HFFc6 (cell line): ENCODE results near the gene CLEC18A. TPM values are rescaled to one million over a fixed set of nuclear protein-coding genes. Genes with fewer than 3 reads are reported as not detected.
"Not testable (repeated sequence)": the region's sequence is repeated elsewhere in the genome, so short reads cannot be mapped to it uniquely, and the experiment has no call there.

Experiments
- DNase-seq: peaks from one replicate; pipeline ENCODE4 v3.0.0-alpha.2; 2018
- H3K27ac Mint-ChIP-seq: 2 replicates; pipeline ENCODE4 v1.8.0; 2020; ENCODE audit warnings: mild to moderate bottlenecking, mixed read lengths
- H3K27me3 Mint-ChIP-seq: 2 replicates; pipeline ENCODE4 v1.8.0; 2021; ENCODE audit warnings: mild to moderate bottlenecking, moderate library complexity, mixed read lengths; ENCODE audit not compliant: insufficient read depth
- H3K36me3 Mint-ChIP-seq: 2 replicates; pipeline ENCODE4 v1.8.0; 2021; ENCODE audit warnings: low read depth, mixed read lengths
- H3K4me1 Mint-ChIP-seq: 2 replicates; pipeline ENCODE4 v1.8.0; 2020; ENCODE audit warnings: low read depth, mixed read lengths
- H3K4me3 Mint-ChIP-seq: 2 replicates; pipeline ENCODE4 v1.8.0; 2020; ENCODE audit warnings: mild to moderate bottlenecking, moderate library complexity, mixed read lengths
- H3K9me3 Mint-ChIP-seq: 2 replicates; pipeline ENCODE4 v1.8.0; 2020; ENCODE audit warnings: mild to moderate bottlenecking, mixed read lengths
- CTCF ChIP-seq: fragments of 200-600 bp; sonication (generic); IDR thresholded peaks from 2 replicates; pipeline ENCODE4 v1.5.0; 2021; ENCODE audit warnings: antibody characterized with exemption, mild to moderate bottlenecking
- long read RNA-seq: library from polyadenylated mRNA; unstranded; transcript quantifications from one replicate; pipeline ENCODE4 v2.0.0, GENCODE V29; 2019
- total RNA-seq, 6 experiments: library from RNA; stranded (reverse); fragmentation: NEBNext Ultra II Directional; extraction: Animal tissue kit (Norgen Biotek cat#: 25700); gene quantifications; 2 replicates in 1 of 6; 3 replicates in 5 of 6; pipeline ENCODE4 v1.2.3, GENCODE V29; 2021

Gene CLEC18A
- under 1 TPM in 2 of 6 experiments, not detected in 4; 0.14 TPM for total RNA-seq
- long read RNA-seq = 0 reads

GRCh38 chr16:69951017-69951671 lies at the start of gene CLEC18A:
CLEC18A (plus strand) TSS chr16:69951334; CDS start chr16:69951367, 33 bp downstream.
- H3K27me3 Mint-ChIP-seq, H3K36me3 Mint-ChIP-seq, H3K27ac Mint-ChIP-seq, H3K9me3 Mint-ChIP-seq, H3K4me3 Mint-ChIP-seq, H3K4me1 Mint-ChIP-seq, DNase-seq: not testable (repeated sequence)

GRCh38 chr16:69903865-69904415 lies 47.2 kb upstream of the CLEC18A start:
- Mint-ChIP-seq H3K4me1 (peaks cover 50% of the 10 kb centered on the region), H3K27me3 (no peaks in the 10 kb centered on the region), H3K27ac (no peak overlapping the region), H3K9me3 (no peaks in the 10 kb centered on the region), H3K4me3 (no peak overlapping the region; the same call in 1 of the 2 replicates), H3K36me3 (peaks cover 15% of the 10 kb centered on the region)
- no peak for TF ChIP-seq CTCF
- no peak for DNase-seq

GRCh38 chr16:69904495-69905170 lies 46.5 kb upstream of the CLEC18A start:
- DNase-seq = no peak
- no peaks in the 10 kb centered on the region for H3K27me3 Mint-ChIP-seq

GRCh38 chr16:69905171-69905555 lies 46.0 kb upstream of the CLEC18A start:
- Mint-ChIP-seq H3K4me3 (no peak overlapping the region), H3K27me3 (no peaks in the 10 kb centered on the region), H3K9me3 (no peaks in the 10 kb centered on the region), H3K4me1 (peaks cover 47% of the 10 kb centered on the region), H3K27ac (no peak overlapping the region), H3K36me3 (peaks cover 26% of the 10 kb centered on the region)
- DNase-seq = no peak
- no peak for TF ChIP-seq CTCF

More at GRCh38 chr16:69904495-69905170, 46.5 kb upstream of the CLEC18A start:
- no peak overlapping the region for H3K27ac Mint-ChIP-seq
- no peak overlapping the region for H3K4me3 Mint-ChIP-seq
- H3K4me1 Mint-ChIP-seq = peaks cover 50% of the 10 kb centered on the region
- no peaks in the 10 kb centered on the region for H3K9me3 Mint-ChIP-seq
- H3K36me3 Mint-ChIP-seq = peaks cover 21% of the 10 kb centered on the region
- TF ChIP-seq CTCF = no peak

- H3K27ac Mint-ChIP-seq = peak overlapping the region; percentile 63
- peaks cover 33% of the 10 kb centered on the region for H3K4me1 Mint-ChIP-seq
Observed at GRCh38 chr16:69906838-69907401, 44.2 kb upstream of the CLEC18A start.

More at GRCh38 chr16:69906838-69907401, 44.2 kb upstream of the CLEC18A start:
- H3K4me3 Mint-ChIP-seq = peak overlapping the region; percentile 31; the same call in 1 of the 2 replicates
- H3K36me3 Mint-ChIP-seq = peaks cover 29% of the 10 kb centered on the region
- DNase-seq = peak; percentile 72
- H3K27me3 Mint-ChIP-seq = no peaks in the 10 kb centered on the region; the same call in 1 of the 2 replicates
- no peaks in the 10 kb centered on the region for H3K9me3 Mint-ChIP-seq
- no peak for TF ChIP-seq CTCF
